Measurements from ENCODE around the gene KRTAP10-7.
"Not testable (repeated sequence)": the region's sequence is repeated elsewhere in the genome, so short reads cannot be mapped to it uniquely, and the experiment has no call there.

KRTAP10-7 gene, protein sequence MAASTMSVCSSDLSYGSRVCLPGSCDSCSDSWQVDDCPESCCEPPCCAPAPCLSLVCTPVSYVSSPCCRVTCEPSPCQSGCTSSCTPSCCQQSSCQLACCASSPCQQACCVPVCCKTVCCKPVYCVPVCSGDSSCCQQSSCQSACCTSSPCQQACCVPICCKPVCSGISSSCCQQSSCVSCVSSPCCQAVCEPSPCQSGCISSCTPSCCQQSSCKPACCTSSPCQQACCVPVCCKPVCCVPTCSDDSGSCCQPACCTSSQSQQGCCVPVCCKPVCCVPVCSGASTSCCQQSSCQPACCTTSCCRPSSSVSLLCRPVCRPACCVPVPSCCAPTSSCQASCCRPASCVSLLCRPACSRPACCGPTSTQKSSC

DNA sequence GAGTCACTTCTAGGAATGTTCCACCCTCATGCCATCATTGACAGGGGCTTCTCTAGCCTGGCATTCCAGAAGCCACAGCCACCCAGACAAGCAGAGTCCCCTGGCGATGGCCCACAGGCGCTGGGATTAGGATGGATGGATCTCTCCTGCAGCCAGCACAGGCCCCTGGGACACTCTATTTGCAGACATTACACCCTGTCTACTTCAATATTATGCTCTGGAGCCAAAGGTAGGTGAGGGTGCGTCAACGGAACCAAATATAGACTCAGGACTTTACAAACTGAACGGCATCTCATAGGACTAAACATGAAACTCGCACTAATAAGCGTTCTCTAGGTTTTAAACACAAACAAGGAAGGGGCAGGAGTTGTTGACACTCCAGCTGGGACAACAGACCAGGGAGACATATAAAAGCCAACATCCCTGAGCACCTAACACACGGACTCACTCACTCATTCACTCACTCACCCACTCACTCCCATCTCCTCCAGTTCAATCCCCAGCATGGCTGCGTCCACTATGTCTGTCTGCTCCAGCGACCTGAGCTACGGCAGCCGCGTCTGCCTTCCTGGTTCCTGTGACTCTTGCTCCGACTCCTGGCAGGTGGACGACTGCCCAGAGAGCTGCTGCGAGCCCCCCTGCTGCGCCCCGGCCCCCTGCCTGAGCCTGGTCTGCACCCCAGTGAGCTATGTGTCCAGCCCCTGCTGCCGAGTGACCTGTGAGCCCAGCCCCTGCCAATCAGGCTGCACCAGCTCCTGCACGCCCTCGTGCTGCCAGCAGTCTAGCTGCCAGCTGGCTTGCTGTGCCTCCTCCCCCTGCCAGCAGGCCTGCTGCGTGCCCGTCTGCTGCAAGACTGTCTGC is at the start of gene KRTAP10-7:
TSS of gene KRTAP10-7 (plus strand) at position 480 of the 861 bp plus-strand sequence. CDS start at position 505, 25 bp downstream.
- DNase-seq = not testable (repeated sequence)

DNA sequence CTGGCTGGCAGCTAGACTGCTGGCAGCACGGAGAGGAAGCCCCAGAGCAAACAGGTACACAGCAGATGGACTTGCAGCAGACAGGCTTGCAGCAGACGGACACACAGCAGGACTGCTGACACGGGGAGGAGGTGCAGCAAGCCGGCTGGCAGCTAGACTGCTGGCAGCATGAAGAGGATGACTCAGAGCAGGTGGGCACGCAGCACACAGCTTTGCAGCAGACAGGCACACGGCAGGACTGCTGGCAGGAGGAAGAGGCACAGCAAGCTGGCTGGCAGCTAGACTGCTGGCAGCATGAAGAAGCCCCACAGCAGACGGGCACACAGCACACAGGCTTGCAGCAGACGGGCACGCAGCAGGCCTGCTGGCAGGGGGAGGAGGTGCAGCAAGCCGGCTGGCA is 49.6 kb upstream of the KRTAP10-7 start:
- no peak for DNase-seq

DNA sequence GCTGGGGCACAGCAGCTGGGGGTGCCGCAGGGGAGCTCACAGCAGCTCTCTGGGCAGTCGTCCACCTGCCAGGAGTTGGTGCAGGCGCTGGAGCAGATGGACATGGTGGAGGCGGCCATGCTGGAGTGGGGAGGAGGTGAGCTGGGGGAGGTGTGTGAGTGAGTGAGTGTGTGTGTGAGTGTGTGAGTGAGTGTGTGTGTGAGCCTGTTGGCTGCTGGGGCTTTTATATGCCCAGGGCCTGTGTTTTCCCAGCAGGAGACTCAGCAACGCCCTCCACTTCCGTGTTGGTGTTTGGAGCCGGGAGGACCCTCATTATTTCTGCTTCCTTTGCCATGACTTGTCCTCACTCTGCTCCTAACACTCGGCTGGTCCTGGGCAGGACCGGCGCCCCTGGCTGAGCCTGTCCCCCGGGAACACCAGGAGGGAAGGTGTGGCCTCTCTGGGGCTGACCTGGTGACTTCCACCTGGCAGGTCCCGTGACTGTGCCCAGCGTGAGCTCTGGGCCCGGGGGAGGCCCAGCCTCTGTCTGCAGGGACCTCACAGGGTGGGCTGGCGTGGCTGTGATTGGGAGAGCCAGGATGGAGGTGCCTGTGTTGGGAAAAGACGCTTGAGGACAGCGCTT is 48.9 kb upstream of the KRTAP10-7 start, which contains the start of gene KRTAP10-2:
TSS of gene KRTAP10-2 (minus strand) at position 166 of the 622 bp plus-strand sequence. CDS start at position 119, 47 bp downstream.
- DNase-seq = no peak

DNA sequence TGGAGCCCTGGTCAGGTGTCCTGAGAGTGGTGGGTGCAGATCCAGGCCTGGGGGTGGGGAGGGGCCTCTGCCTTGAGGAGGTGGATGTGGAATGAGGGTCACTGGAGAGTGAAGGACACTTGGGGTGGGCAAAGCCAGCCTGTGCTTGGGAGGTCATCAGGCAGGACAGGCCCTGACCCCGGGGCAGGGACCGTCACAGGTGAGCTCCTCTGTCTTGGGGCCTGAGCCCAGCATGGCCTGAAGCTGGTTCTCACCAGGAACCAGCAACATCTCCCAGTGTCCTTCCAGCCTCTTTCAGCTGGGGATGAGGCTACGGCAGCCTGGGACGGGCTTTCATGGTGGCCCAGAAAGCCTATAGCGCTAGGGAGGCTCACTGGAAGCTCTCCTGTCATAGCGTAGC is 48.3 kb upstream of the KRTAP10-7 start:
- DNase-seq = no peak

DNA sequence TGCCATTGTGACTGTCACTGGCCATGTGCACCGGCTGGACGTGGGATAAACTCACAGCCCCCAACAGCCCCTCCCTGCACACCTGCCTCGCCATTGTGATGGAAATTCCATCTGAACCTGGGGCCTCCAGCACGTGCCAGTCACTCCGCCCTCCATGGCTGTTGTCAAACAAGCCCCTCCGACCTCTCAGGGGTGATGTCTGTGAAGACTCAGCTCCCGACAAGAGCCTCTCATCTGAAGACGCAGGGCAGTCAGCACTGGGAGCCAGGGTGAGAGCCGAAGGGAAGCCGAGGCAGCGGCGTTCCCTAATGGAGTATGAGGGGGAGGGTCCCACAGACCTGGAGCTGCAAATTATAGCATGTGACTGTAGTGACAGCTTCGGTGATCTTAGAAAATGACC is 47.7 kb upstream of the KRTAP10-7 start:
- DNase-seq = no peak

DNA sequence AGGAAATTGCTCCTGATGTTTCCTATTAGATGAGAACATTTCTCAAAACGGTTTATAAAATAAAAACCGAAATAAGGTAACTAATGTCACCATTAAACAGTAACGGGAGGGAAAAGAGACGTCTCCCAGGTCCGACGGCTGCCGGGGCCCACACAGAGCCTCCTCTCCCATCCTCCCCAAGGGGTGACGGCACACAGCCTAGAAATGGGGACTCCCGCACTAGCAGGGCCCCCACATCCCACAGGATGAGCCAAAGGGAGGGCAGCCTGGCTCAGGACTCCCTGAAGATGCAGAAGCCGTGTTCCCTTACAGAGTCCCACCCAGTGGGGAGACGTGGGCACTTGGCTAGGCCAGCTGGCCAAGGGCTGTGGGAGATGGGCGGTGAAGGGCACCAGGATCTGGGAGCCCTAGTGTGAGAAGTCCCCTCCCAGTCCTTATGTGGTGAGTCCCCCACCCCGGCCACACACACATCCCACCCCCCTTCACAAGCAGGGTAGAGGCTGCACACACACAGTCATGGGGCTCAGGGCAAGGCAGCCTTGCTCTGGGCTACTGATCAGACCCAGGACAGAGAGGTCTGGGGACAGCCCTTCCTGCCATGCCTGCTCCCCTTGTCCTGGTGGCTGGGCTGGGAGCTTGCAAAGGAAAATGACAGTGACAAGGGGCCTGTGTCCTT is 45.1 kb upstream of the KRTAP10-7 start:
- no peak for DNase-seq

DNA sequence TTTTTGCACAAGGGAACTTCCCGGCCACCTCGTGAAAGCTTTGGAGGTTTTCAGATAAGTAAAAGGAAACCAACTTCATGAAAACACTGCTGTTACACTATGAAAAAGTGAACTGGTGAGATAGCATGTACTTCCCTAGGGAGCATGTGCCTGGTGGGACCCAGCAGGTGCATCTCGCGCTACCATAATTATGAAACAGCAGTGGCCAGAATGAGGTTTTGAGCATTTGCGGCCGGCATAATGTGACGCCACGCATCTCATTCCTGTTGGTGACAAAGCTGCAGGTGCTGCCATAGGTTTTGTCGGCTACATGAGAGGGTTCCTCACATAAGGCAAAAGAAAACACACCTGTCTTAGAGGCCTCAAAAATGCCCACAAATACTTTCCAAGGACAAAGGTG is 43.5 kb upstream of the KRTAP10-7 start:
- DNase-seq = no peak

DNA sequence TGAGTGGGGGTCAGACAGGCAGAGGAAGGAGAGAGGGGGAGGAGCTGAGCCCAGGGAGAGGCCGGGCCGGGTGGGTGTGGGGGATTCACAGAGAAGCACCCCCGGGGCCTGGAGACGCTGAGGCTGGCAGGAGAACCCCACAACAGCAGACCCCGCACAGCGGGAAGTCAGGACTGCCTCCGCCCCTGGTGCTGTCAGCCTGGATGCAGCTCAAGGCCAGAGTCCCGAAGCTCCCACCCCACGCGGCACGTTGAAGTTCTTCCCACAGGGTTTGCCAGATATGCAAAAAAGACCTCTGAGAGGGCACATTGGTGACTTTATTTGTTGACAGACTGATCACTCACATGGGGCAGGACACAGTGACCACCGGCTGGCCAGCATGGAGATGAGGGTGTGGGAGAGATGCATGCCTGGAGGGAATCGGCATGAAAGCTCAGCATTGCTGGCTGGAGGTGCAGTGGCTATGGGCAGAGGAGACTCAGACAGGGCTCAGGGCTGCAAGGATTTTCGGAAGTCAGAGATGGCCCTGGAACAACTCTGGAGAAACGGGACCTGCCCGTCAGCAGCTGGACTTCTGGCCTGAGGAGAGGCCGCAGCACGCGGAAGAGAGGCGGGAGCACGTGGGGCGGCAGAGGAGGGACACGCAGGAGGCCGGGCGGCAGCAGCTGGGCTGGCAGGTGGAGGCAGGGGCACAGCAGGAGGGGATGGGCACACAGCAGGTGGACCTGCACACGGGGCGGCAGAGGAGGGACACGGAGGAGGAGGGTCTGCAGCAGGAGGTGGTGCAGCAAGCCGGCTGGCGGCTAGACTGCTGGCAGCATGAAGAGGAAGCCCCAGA is 42.7 kb upstream of the KRTAP10-7 start:
- DNase-seq = no peak

DNA sequence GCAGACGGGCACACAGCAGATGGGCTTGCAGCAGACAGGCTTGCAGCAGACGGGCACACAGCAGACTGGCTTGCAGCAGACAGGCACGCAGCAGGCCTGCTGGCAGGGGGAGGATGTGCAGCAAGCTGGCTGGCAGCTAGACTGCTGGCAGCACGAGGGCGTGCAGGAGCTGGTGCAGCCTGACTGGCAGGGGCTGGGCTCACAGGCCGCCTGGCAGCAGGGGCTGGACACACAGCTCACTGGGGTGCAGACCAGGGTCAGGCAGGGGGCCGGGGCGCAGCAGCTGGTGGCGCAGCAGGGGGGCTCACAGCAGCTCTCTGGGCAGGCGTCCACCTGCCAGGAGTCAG is 42.1 kb upstream of the KRTAP10-7 start:
- DNase-seq = not testable (repeated sequence)

DNA sequence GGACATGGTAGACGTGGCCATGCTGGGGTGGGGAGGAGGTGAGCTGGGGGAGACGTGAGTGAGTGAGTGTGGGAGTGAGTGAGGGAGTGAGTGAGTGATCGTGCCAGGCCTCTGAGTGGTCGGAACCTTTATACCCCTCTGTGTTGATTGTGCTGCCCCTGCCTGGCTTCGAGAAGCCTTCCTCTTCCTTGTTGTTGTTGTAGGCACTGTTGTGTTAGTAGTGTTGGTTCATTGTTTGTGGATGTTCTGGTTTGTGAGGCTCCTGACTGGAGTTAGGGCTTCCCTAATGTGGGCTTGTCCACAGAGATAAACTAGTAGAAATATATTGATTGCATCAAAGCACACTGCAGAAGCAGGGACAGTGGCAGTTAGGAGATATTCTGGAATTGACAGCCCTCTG is 41.7 kb upstream of the KRTAP10-7 start, which contains the start of gene KRTAP10-3:
TSS of gene KRTAP10-3 (minus strand) at position 101 of the 400 bp plus-strand sequence. CDS start at position 21, 80 bp downstream.
- no peak for DNase-seq

DNA sequence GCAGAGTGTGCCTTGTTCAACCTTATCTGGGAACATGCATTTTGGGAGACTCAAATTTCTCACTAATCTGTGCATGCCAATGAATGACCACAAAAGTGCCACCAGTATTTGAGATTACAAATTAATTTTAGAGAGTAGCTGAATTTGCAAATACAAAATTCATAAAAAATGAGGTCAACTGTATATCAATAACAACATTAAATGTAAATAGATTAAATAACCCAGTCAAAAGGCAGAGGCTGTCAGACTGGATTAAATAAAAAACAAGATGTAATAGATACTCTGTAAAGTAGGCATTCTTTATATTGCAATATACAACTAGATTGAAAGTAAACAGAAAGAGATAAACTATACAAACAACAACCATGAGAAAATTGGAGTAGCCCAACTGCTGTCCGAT is 36.3 kb upstream of the KRTAP10-7 start:
- DNase-seq = no peak

DNA sequence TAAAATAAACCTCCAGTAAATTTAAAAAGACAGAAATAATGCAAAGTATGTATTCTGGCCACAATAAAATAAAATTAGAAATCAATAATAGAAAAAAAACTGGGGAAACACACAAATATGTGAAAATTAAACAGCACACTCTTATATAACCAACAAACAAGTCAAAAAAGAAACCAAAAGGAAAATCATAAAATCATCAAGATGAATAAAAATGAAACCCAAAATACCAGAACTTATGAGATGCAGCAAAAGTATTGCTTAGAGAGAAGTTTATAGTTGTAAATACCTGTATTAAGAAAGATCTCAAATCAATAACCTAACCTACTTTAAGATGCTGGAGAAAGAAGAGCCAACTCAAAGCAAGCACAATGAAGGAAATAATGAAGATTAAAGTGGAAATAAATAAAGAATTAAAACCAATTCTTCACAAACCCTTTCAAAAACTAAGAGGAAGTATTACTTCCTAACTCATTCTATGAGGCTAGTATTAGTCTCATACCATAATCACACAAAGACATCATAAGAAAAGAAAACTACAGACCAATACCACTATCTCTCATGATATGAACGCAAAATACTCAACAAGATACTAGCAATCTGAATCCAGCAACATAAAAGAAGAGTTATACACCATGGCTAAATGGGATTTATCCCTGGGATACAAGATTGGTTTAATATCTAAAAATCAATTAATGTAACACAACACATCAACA is 35.4 kb upstream of the KRTAP10-7 start:
- peak in 1 of 2 donors; percentile 9 for DNase-seq

DNA sequence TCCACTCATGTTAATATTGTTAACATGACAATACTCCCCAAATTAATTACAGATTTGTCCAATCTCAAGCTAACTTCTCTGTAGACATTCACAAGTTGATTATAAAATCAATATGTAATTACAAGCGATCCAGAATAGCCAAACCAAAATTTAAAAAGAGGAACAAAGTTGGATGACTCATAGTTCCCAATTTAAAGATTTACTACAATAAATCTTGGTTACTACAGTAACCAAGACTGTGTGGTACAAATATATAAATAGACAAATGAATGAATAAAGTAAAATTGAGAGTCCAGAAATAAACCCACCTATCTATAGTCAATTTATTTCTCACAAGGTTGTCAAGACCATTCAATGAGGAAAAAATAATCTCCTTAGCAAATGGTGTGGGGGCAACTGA is 34.0 kb upstream of the KRTAP10-7 start:
- peak; percentile 55 to 61 for DNase-seq

DNA sequence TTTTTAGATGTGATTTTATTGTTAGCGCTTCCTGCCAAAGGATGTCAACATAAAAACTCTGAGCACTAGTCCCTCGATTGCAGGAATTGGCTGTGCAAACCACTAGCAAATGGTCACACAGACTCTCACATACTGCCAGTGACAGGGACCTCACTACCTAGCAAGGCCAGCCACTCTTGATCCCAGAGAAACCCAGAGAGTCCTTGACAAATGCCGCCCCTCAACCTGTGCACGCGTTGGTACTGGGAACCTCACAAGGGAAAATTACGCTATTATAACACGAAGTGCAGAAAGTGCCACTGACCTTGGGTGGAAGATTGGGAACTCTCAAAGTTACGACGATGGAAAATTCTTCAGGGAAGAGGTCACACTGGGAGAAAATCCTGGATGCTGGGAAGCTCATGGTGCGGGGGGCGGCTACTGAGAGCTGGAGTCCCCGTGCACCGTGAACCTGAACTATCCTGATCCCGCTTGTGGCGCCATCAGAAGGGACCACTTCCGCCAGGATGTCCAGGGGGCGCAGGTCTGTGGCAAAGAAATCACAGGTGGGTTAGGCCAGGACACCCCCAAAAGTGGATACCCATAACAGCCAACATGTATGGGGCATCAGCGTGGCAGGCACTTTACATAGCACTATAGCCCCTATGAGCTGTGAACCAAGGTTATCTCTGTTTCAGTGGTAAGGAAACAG is 32.8 kb upstream of the KRTAP10-7 start:
- no peak for DNase-seq

DNA sequence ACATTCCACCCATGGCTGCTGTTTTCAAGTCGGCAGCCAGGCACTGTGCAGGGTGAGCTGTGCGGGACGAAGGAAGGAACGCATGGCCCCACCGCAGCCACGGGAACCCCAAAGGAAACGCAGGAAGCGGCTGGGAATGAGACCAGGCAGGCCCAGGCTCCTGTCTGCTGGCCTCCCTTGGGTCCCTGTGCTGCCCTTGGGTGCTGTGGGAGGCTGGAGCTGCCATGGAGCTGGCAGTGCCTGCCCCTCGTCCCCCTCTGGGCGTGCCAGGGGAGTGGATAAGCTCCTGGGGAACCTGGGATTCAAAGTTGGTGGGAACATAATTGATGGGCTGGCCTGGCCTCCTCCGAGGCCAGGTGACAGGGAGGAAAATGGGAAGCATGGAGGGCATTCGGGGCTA is 32.1 kb upstream of the KRTAP10-7 start:
- no peak for DNase-seq

DNA sequence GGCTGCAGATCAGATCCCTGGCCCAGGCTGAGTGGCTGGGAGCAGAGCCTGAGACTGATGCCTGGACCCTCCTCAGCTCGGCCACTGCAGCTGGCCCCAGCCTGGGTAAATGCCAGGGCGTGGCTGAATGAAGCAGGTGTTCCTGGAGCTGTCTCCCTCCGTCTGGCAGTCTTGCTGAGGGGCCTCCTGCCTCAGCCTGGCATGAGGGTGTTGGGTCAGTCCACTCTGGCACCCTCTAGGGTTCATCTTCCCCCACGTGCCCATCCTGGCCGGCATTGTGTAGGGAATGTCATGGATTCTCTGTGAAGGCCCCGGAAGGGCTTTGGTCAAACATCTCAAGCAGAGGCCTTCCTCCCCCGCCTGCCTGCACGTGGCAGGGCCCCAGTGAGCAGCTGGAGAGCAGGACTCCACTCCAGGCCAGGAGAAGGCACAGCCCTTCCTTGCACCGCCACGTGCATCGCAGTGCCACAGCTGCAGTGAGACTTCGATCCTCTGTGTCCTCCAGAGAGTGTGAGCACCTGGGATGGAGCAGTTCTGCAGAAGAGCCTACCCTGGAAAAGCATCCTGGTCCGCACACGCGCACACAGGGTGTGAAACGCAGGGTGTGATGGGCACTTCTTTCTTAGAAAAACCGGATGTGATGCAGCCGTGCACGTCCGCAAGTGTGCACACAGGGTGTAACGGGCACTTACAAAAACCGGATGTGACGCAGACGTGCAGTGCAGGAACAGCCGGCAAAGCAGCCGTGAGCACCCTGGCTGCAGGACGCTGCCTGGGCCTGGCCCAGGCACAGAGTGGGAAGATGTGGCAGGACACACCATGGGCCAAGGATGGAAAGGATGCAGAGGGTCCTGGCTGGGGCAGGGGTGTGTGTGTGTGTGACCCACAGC is 31.5 kb upstream of the KRTAP10-7 start:
- no peak for DNase-seq

DNA sequence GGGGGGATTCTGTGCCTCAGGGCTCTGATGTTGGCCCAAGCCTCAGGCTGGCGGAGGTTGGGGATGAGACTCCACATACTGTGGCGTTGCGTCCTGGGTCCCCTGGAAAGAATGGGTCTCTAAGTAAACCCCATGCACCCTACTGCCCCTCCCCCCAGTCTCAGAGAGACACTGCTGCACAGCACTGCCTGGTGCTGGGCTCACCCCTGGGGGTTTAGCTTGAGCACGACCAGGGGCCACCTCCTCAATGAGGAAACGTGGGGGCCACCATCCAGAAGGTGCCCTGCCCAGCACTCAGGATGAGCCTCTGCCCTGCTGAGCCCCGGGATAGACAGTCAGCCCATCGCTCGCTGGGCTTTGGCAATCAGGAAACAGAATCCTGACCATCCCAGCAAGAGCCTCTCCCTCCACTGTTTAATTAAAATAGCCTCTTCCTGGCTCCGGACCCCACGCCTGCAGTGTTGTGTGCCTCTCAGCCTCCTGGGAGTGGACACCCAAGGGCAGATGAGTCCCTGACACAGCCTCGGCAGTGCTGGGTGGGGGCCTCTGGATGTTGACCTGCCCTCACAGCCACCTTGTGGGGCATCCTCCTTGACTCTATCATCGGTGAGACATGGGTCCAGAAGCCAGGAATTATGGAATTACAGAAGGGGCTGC is 30.4 kb upstream of the KRTAP10-7 start:
- DNase-seq = no peak

DNA sequence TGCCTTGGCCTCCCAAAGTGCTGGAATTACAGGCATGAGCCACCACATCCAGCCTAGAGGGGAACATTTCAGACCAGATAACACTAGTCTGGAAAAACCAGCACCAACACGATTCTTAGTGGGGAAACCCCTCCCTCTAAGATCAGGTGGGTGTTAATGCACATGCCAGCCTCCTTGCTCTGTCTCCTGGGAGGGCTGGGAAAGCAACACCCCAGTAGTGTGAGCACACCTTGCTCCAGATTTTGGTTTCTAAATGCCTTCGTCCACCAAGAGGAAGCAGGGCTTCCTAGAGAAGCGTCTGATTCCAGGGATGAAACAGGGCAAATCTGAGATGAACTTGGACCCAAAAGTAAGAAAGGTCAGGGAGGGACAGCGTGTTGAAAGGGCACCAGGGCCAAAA is 29.1 kb upstream of the KRTAP10-7 start:
- DNase-seq = no peak
